Dedifferentiated amniotic fluid mesenchymal stem cell (primary cell): ENCODE results near the gene HNRNPA3.
"Not testable (repeated sequence)": the region's sequence is repeated elsewhere in the genome, so short reads cannot be mapped to it uniquely, and the experiment has no call there.

Source experiments
- DNase-seq: peaks from one replicate; pipeline ENCODE4 v3.0.0-alpha.2; 2016; ENCODE audit errors: extremely low spot score

Gene HNRNPA3

GRCh38 chr2:177212106-177212890, at the start of gene HNRNPA3:
Gene HNRNPA3, plus strand, starts transcription at chr2:177212794. Its CDS starts 6 bp downstream, at chr2:177212800.
- peak; percentile 98 for DNase-seq

GRCh38 chr2:177164131-177164530, 48.5 kb upstream of the HNRNPA3 start:
- DNase-seq = no peak

GRCh38 chr2:177164584-177165052, 48.0 kb upstream of the HNRNPA3 start:
- peak; percentile 83 for DNase-seq

GRCh38 chr2:177165061-177165583, 47.5 kb upstream of the HNRNPA3 start:
- DNase-seq = no peak

GRCh38 chr2:177165721-177166711, 46.6 kb upstream of the HNRNPA3 start:
- DNase-seq = no peak

GRCh38 chr2:177169810-177170514, 42.6 kb upstream of the HNRNPA3 start:
- no peak for DNase-seq

- DNase-seq = no peak
Observed at GRCh38 chr2:177171418-177171865, 41.2 kb upstream of the HNRNPA3 start.

GRCh38 chr2:177172034-177172880, 40.3 kb upstream of the HNRNPA3 start:
- DNase-seq = peak; percentile 26

- no peak for DNase-seq
Observed at GRCh38 chr2:177174486-177174885, 38.1 kb upstream of the HNRNPA3 start.

- no peak for DNase-seq
Observed at GRCh38 chr2:177175917-177176668, 36.5 kb upstream of the HNRNPA3 start.

GRCh38 chr2:177178797-177179196, 33.8 kb upstream of the HNRNPA3 start:
- DNase-seq = no peak

- no peak for DNase-seq
Observed at GRCh38 chr2:177179227-177179626, 33.4 kb upstream of the HNRNPA3 start.

GRCh38 chr2:177179671-177180070, 32.9 kb upstream of the HNRNPA3 start:
- not testable (repeated sequence) for DNase-seq

GRCh38 chr2:177180269-177181000, 32.2 kb upstream of the HNRNPA3 start:
- no peak for DNase-seq

- DNase-seq = no peak
Observed at GRCh38 chr2:177183860-177184259, 28.7 kb upstream of the HNRNPA3 start.

GRCh38 chr2:177184606-177185005, 28.0 kb upstream of the HNRNPA3 start:
- no peak for DNase-seq

- DNase-seq = not testable (repeated sequence)
Observed at GRCh38 chr2:177186038-177186437, 26.6 kb upstream of the HNRNPA3 start.

- peak; percentile 80 for DNase-seq
Observed at GRCh38 chr2:177187631-177188312, 24.8 kb upstream of the HNRNPA3 start.
